Activated T-helper 1 cell treated with anti-CD3 and anti-CD28 coated beads, Interleukin-2, amount 50 U/mL, for 16 hours (primary cell): Measurements from ENCODE around the gene USP13.

Experiments
- DNase-seq, 2 donors: peaks; one replicate each; pipeline ENCODE4 v3.0.0-alpha.2; 2020; ENCODE audit warnings: low read depth in 1 of 2, low spot score in 1 of 2

The USP13 gene

DNA sequence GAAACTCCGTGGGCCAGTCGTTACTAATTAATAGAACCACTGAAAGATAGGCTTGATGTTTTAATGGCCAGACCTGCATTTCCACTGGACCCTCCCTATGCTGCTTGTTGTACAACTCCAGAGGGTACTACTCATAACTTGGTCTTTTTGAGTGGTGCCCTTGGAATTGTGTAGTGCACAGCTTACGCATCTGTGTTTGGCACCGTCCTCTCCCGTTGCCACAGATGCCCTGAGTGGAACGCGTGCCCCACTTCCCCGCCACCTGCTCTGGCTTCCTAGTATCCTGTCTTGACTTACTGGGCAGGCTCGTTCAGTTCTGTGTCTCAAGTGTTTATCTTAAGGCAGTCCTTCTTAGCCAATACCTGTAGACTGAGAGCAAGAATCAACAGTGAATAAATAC lies 78.7 kb downstream of the USP13 start:
- DNase-seq, result no peak

DNA sequence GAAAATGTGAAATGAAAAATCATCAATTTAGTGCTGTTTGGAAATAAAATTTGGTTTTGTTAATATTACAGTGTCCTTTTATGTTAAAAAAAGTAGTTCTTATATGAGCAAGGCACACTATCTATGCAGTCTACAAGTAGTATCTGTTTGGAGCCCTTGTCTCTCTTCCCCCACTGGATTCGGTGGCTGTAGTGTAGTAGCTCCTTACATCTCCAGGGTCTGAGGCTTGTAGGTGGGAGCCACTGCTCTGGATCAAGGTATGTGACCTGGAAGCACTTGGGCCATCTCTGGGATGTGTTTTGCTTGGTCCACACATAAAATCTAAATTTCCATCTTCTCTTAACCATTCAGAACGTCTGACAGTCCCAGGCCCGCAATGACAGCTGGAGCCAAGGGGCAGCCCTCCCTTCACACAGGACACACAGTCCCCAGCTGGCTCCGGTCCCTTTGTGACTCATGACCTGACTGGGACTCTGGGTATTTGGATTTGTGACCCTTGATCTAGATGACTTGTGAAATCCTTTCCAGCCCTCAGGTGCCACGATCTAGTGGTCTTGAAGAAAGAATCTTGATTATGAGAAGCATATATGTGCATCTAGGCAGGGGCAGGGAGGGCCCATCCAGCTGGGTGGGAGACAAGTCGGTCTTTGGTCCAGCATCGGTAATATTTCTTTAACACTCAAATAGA lies 80.0 kb downstream of the USP13 start:
- no peak for DNase-seq

DNA sequence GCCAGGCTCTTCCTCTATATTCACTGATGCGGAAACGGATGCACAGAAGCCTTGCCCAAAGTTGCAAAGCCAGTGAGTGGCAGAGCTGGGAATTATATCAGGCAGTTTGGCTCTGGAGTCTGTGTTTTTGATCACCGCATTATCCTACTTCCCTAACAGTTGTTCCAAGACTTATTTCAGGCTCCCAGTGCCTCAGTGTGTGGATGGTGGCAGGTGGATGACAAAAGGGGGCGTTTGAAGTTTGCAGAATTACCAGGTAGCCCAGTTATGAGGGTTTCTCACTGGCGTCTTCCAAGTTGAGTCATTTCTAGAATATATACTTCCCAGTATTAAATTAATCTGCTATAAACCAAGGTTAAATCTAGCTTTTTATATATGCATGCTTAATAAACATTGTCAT lies 81.0 kb downstream of the USP13 start:
- DNase-seq, result no peak

DNA sequence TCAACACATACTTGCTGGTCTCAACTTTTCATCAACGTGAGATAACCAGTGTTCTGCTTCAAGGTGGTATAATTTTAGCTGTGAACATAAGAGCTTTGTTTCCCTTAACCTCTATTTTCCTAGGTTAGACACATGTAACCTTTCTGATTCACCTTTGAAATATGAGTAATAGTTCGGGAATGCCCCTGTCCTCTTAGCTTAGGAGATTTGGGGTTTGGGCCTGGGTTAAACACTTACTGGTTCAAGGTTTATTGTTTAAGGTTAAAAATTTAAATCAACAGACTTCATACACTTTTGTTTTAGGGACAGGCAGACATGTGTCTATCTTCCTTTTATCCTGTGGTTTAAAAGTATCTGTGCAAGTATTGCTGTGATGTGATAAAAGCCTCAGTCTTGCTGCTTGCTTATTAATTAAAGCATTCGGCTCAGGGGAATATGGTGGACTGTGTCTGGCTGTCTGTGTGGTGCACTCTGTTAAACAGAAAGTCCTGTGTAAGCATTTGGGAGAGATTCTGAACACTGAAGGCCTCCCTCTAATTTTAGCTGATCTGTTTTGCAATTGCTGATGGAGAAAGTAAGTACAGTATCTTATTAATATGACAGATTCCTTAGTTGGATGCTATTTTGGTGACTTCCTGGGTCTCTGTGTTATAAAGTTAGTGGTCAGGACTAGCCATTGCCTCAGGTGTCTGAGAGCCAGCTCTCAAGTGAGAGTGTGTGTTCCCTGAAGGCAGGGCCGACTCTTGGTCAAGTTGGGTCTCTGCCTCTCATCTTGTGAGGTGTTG lies 81.8 kb downstream of the USP13 start:
- DNase-seq, result no peak

DNA sequence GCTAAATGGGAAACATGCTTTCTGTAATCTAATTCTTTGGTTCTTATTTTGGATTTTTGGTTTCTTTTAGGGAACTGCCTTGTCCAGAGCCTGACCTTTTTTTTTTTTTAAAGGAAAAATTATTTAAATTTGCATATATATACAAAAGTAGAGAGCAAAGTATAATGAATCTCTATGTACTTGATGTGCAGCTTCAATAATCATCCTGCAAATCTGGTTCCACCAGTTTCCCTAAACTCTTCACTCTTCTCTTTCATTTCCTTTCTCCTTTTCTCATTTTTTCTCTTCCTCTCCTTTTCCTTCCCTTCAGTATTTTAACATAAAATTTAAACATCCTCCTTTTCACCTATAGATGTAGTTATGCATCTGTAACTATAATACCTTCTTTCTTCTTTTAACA lies 82.5 kb downstream of the USP13 start:
- no peak for DNase-seq

DNA sequence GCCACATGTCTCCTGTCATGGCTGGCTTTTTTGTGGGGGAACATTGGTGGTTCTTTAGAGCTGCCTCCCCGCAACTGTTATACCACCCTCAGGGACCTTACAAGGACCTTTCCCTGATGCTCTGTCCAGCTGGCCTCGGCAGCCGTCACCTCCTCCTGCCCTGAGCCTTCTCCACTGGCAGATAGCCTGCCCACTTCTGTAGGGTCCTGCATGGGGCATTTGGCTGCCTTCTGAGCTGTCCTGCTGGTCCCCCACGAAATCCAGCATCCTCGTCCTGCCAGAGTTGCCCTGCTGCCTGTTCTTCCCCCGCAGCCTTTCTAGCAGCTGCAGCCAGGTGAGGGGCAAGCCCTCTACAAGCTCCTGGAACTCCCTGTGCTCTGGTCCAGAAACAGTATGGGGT lies 86.2 kb downstream of the USP13 start:
- DNase-seq, result no peak

DNA sequence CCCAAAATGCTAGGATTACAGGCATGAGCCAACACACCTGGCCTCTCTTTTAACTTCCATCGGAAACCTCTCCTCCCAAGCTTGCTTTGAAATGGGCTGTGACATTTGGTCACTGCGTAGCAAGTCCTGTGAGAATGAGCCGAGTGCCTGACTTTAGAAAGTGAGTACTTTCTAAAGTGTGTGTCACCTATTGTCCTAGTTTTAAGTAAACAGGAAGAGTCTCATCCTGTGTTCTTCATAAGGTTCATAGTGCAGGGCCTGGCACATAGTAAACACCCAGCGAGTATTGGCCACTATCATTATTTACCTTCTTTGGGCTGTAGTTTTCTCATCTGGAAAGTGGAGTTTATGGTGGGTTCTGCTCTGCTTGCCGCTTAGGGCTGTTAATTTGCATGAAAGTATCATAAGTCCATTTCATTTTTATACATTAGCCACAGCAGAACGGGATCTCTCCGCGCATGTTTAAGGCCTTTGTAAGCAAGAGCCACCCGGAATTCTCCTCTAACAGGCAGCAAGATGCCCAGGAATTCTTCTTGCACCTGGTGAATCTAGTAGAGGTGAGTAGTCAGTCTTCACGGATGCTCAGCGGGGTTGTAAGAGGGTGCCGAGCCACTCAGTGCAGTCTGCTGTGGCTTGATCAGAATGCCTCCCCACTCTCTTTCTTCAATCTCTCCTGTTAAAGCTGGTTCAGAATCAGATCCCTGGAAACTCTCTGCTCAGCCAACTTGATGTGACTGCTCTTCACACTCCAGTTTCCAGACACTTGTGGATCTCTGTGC lies 87.2 kb downstream of the USP13 start:
- DNase-seq, result no peak

DNA sequence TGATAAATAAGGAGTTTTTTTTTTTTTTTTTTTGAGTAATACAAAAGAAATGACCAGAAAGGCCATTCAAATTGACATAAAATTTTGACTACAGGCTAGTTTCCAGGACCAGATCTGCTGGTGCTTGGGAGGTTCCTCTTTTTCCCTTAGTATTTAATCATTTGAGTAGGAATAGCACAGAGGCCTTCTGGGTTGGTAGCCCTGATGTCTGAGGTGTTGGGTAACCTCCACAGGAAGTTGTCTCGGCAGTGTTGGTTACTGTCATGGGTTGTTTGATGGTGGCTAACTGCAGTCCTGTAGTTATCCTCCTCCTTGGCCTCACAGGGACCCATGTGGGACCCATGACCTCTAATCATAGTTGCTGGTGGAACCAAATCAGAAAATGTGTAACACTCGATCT lies 91.1 kb downstream of the USP13 start:
- DNase-seq, result no peak

DNA sequence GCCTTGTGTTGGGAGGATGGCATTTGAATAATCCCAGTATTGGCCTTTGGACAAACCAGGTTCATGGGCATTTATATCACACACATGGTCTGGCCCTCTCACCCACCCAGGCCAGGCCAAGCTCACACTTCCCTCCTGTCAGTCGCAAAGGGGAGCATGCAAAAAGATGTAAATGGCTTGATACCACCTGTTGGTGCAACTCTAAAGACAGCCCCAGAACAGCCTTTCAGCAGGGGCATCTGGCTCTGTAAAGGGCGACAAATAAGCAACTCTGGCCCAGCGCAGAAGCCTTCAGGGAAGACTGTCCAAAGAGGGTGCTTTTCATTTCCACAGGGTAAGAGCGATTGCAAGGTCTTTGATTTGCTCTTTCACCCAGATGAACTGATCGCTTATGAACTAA lies 91.8 kb downstream of the USP13 start:
- no peak for DNase-seq

DNA sequence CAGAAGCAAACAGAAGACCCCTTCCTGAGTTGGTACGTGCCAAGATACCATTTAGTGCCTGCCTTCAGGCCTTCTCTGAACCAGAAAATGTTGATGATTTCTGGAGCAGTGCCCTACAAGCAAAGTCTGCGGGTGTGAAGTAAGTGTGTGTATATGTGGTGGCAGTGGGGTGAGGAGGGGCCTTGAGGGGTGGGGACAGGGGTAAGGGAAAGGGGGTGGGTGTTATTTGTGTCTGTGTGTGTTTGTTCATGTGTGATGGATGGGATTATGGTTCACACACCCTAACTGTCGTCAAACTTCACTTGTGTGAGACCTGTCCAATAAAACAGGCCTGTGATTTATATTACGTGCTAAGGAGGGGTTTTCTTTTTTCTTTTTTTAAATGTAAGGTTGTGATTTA lies 92.2 kb downstream of the USP13 start:
- no peak for DNase-seq

DNA sequence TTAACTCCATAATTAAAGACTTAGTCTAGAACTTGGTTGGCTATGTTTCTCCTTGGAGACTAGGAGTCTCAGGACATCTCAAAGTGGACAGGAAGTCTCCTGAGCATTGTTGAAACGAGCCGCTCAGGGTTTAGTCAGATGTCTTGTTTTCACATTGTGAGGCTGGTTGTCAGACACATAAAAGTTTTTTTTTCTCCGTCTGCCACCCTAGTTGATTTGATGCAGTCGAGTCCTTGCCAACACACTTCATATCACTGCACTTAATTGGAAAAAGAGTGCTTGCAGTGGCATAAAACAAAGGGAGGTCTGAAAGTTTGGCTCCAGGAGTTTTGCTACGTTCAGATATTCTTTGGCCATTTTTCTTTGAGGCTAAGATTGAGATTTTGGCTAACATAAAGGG lies 92.9 kb downstream of the USP13 start:
- no peak for DNase-seq

DNA sequence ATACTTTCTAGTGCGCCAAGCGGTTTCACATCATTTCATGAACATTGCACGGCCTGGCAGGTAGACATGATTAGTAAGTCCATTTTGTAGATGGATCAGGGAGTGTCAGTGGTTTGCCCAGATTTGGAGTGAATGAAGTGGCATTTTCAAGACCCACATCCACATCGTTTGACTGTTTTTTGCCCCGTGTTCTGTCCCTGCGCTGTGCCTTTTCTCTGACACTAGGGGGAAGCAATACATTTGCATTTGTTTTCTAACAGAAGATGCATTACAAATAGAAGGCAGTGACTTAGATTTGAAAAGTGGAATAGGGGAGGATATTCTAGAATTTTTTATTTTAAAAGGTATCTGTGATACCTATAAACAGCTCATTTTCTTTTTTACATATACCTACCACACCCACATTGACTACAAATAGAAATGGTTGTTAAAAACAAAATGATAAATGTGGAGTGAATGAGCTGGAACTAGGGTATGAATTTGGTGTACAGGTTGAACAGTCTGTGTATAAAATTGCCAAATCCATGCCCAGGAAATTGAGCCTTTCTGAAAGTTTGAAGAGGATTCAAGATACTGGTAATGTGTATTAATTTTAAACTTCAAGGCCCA lies 98.0 kb downstream of the USP13 start:
- no peak for DNase-seq

DNA sequence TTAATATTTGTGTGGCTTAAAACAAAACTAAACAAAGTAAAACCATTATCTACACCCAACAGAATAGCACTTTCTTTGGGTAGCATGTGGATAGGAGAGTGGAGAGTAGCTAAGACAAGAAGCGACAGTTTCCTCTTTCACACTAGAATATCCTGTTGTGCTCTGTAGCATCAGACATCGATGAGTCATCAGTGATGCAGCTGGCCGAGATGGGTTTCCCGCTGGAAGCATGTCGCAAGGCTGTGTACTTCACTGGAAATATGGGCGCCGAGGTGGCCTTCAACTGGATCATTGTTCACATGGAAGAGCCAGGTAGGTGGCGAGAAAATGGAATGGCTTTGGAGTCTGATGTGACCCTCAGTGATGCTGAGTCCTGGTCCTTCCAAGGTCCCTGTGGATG lies 108.1 kb downstream of the USP13 start:
- no peak for DNase-seq

DNA sequence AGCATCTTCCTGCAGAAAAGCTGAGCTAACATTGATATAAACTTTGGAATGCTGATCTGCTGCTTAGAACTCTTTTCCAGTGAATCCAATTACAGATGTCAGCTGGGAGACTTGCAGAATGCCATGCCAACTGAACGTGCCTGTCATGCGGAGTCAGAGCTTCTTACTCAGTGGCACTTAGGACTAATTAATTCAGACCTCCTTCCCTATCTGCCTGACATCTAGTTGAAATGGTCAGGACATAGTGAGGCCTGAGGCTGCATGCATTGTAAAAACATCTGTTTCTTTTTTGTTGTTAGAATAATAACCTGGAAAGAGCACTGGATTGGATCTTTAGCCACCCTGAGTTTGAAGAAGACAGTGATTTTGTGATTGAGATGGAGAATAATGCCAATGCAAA lies 112.6 kb downstream of the USP13 start:
- no peak for DNase-seq

DNA sequence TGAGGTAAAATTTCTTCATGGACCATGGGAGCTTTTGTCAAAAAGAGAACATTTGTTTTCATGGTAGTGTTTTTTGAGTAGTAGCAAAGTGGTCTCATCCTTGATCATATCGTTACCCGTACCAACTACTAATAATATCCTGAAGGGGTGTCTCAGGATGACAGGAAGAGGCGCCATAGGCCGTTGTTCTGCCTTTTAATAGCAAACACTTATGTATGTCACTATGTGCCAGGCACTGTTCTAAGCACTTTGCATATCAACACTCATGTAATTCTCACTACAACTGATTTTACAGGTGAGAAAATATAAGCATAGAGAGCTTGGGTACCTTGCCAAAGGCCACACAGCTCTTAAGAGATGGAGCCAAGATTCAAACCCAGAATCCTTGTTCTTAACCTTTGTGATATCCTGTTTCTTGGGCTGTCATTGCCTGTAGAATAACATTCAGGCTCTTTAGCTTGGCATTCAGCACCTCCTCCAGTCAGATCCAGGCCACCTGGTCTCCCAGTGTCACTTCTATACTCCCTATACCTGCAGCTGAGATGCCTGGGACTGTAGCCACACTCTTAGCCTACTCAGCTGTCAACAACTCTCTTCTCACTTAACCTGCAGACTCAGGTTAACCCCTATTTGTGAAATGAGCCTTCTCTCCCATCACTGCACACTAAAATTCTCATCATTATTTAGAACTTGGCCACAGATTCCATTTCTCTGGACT lies 113.7 kb downstream of the USP13 start:
- no peak for DNase-seq

DNA sequence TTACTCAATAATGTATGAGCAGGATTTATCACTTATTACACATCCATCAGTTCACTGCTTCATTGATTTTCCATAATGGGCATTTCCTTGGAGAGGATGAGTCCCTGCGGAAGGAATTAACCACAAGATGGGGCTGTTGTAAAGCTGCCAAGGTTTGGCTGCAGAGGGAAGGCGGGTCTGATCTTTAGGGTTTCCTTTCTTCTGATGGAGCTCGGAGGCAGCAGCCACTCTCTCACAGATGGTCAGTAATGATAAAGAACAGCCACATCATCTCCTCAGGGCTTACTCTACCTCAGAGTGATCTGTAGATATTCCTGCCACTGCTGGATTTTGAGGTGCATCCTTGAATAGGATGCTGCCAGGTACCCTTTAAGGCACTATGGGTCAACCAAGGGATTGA lies 115.2 kb downstream of the USP13 start:
- DNase-seq, result no peak

DNA sequence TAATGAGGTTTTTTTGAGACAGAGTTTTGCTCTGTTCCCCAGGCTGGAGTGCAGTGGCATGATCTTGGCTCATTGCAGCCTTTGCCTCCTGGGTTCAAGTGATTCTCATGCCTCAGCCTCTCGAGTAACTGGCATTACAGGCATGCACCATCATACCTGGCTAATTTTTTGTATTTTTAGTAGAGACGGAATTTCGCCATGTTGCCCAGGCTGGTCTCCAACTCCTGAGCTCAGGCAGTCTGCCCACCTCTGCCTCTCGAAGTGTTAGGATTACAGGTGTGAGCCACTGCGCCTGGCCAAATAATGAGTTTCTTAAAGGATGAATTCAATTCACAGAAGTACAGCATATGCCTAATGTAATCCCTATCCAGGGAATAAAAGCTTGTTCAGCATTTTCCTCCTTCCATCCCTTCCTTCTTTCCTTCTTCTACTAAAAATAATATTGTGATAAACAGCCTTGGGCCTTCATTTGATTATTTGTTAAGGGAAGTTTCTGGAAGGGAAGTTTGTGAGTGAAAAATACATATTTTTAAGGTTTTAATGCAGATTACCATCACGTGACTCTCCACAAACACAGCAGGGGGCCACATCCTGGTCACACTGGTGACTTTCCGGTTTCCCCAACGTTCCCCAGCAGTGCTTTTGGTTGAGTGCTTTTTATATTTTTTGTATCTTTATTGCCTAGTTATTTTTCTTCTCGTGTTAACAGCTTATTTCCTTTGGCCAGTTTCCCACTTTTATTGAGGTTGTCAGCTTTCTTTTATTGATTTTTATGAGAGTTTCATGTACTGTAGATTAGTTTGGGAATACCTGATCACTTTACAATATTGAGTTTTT lies 116.8 kb downstream of the USP13 start:
- DNase-seq, result no peak

DNA sequence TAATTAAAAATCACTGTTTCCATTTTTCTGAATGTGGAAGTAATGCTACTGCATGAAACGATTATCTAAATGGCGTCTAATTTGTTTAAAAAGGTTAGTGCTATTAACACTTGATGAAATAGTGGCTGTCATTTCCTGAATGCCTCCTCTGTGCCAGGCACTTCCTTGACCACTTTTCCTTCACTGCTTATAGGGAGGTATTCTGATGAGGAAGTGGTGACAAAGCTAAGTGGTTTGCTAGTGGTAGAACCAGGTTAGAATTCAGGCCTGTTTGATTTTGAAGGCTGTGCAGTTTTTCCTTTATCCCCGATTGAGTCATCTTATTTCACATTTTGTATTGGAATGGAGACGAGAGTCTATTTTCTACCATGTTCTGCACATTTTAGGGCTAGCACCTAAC lies 119.0 kb downstream of the USP13 start:
- no peak for DNase-seq

DNA sequence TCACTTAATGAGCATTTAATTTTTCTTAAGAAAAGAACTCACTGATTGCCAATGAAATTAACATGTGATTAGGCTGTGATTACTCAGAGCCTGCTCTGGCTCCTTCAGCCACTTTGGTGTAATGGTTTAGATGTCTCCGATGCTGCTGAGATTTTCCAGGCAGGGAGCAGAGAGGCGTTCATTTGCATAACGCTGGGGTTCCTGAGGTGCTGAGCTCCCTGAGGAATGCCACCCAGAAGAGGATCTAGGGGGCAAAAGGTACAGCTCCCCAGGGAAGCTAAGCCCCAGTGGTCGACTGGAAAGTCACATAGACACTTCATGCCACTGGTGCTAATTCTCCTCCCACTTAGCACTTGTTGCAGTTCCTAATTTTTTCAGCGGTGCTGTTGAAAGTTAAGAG lies 119.5 kb downstream of the USP13 start:
- no peak for DNase-seq

DNA sequence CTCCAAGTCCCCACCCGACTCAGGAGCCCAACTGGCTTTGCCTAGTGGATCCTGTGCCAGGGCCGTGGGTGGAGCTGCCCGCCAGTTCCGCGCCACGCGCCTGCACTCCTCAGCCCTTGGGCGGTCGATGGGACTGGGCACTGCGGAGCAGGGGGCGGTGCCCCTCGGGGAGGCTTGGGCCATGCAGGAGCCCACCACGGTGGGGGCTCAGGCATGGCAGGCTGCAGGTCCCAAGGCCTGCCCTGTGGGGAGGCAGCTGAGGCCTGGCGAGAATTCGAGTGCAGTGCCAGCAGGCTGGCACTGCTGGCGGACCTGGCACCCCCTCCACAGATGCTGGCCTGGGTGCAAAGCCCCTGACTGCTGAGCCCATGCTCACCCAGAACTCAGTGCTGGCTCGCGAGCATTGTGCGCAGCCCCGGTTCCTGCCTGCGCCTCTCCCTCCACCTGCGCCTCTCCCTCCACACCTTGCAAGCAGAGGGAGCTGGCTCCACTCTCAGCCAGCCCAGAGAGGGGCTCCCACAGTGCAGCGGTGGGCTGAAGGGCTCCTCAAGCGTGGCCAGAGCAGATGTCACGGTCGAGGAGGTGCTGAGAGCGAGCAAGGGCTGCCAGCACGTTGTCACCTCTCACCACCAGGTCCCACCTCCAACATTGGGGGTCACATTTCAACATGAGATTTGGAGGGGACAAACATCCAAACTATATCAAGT lies 122.7 kb downstream of the USP13 start:
- DNase-seq, result no peak
